H9 (cell line): ENCODE measurements around the gene WDR37. TPM values are rescaled to one million over a fixed set of nuclear protein-coding genes. Genes with fewer than 3 reads are reported as not detected.

Experiments
- DNase-seq: peaks from one replicate; pipeline ENCODE4 v3.0.0-alpha.2; 2017
- H2AFZ ChIP-seq: one replicate; pipeline ENCODE4 v1.6.1; 2013; ENCODE audit warnings: mild to moderate bottlenecking, low read length, control low read depth, moderate library complexity
- H2AK5ac ChIP-seq: 2 replicates; pipeline ENCODE4 v1.6.1; 2013; ENCODE audit warnings: low read length, control low read depth, mixed read lengths; ENCODE audit not compliant: insufficient read length
- H2BK120ac ChIP-seq: one replicate; pipeline ENCODE4 v1.6.1; 2013; ENCODE audit warnings: low read depth, mild to moderate bottlenecking, low read length, control low read depth, inconsistent platforms; ENCODE audit not compliant: poor library complexity, severe bottlenecking
- H2BK12ac ChIP-seq: 2 replicates; pipeline ENCODE4 v1.6.1; 2013; ENCODE audit warnings: low read length, control low read depth, mixed read lengths, low read depth; ENCODE audit not compliant: insufficient read length
- H2BK15ac ChIP-seq: 2 replicates; pipeline ENCODE4 v1.6.1; 2013; ENCODE audit warnings: low read depth, low read length, control low read depth
- H2BK20ac ChIP-seq: one replicate; pipeline ENCODE4 v1.6.1; 2013; ENCODE audit warnings: low read depth, mild to moderate bottlenecking, low read length, control low read depth, inconsistent platforms; ENCODE audit not compliant: poor library complexity, severe bottlenecking
- H2BK5ac ChIP-seq: 2 replicates; pipeline ENCODE4 v1.6.1; 2013; ENCODE audit warnings: low read length, control low read depth, mixed read lengths; ENCODE audit not compliant: insufficient read length
- H3K14ac ChIP-seq: 2 replicates; pipeline ENCODE4 v1.6.1; 2013; ENCODE audit warnings: low read length, control low read depth; ENCODE audit not compliant: insufficient read depth
- H3K18ac ChIP-seq: 2 replicates; pipeline ENCODE4 v1.6.1; 2013; ENCODE audit warnings: low read depth, mild to moderate bottlenecking, mixed read lengths, low read length, control low read depth; ENCODE audit not compliant: insufficient read length
- H3K23ac ChIP-seq: 2 replicates; pipeline ENCODE4 v1.6.1; 2013; ENCODE audit warnings: low read length, control low read depth, mixed read lengths, low read depth; ENCODE audit not compliant: insufficient read length
- H3K23me2 ChIP-seq: 2 replicates; pipeline ENCODE4 v1.6.1; 2013; ENCODE audit warnings: low read depth, mild to moderate bottlenecking, mixed read lengths, low read length, control low read depth; ENCODE audit not compliant: insufficient read length, poor library complexity, severe bottlenecking
- H3K27ac ChIP-seq: 2 replicates; pipeline ENCODE4 v1.5.1; 2013; ENCODE audit warnings: low read length, control low read depth, mixed read lengths, low read depth; ENCODE audit not compliant: insufficient read length
- H3K27me3 ChIP-seq: 2 replicates; pipeline ENCODE4 v1.6.1; 2013; ENCODE audit warnings: low read length, control low read depth, inconsistent platforms; ENCODE audit not compliant: insufficient read depth
- H3K4ac ChIP-seq: 2 replicates; pipeline ENCODE4 v1.6.1; 2013; ENCODE audit warnings: low read depth, mild to moderate bottlenecking, control low read depth, inconsistent platforms, low read length, moderate library complexity
- H3K4me1 ChIP-seq: 2 replicates; pipeline ENCODE4 v1.6.1; 2013; ENCODE audit warnings: low read length, control low read depth, inconsistent platforms; ENCODE audit not compliant: insufficient read depth
- H3K4me2 ChIP-seq: 2 replicates; pipeline ENCODE4 v1.6.1; 2013; ENCODE audit warnings: low read length, control low read depth, mixed read lengths; ENCODE audit not compliant: insufficient read length, insufficient read depth
- H3K56ac ChIP-seq: 2 replicates; pipeline ENCODE4 v1.6.1; 2013; ENCODE audit warnings: low read depth, mild to moderate bottlenecking, mixed read lengths, low read length, control low read depth; ENCODE audit not compliant: insufficient read length
- H3K79me1 ChIP-seq: 2 replicates; pipeline ENCODE4 v1.6.1; 2013; ENCODE audit warnings: low read depth, mild to moderate bottlenecking, moderate library complexity, low read length, control low read depth, inconsistent platforms; ENCODE audit not compliant: insufficient read depth, poor library complexity, severe bottlenecking
- H3K79me2 ChIP-seq: 2 replicates; pipeline ENCODE4 v1.6.1; 2013; ENCODE audit warnings: low read length, control low read depth, inconsistent platforms; ENCODE audit not compliant: insufficient read depth
- H3K9ac ChIP-seq: 2 replicates; pipeline ENCODE4 v1.6.1; 2013; ENCODE audit warnings: low read length, control low read depth, mixed read lengths; ENCODE audit not compliant: insufficient read length; ENCODE audit errors: extremely low read depth
- H3K9me3 ChIP-seq: one replicate; pipeline ENCODE4 v1.6.1; 2013; ENCODE audit warnings: low read depth, low read length, inconsistent platforms; ENCODE audit not compliant: control insufficient read depth
- H3T11ph ChIP-seq: one replicate; pipeline ENCODE4 v1.6.1; 2013; ENCODE audit warnings: mild to moderate bottlenecking, low read length, control low read depth, inconsistent platforms
- H4K20me1 ChIP-seq: one replicate; pipeline ENCODE4 v1.6.1; 2013; ENCODE audit not compliant: control insufficient read depth, insufficient read length, insufficient read depth
- H4K5ac ChIP-seq: 2 replicates; pipeline ENCODE4 v1.6.1; 2013; ENCODE audit warnings: low read depth, mild to moderate bottlenecking, mixed read lengths, low read length, control low read depth; ENCODE audit not compliant: insufficient read length
- H4K8ac ChIP-seq: replicated peaks from 2 replicates; pipeline ENCODE4 v1.6.1; 2013; ENCODE audit warnings: low read length, control low read depth, mixed read lengths, low read depth; ENCODE audit not compliant: insufficient read length
- H4K91ac ChIP-seq: 2 replicates; pipeline ENCODE4 v1.6.1; 2013; ENCODE audit warnings: low read depth, mild to moderate bottlenecking, moderate library complexity, mixed read lengths, low read length, control low read depth; ENCODE audit not compliant: insufficient read length
- H3K27ac Mint-ChIP-seq, 3 experiments: 2 replicates in 2 of 3; 3 replicates in 1 of 3; pipeline ENCODE4 v1.8.0; 2020 to 2021; ENCODE audit warnings: mixed read lengths in 3 of 3, mild to moderate bottlenecking in 1 of 3, moderate library complexity in 1 of 3
- H3K27me3 Mint-ChIP-seq: 2 replicates; pipeline ENCODE4 v1.8.0; 2021; ENCODE audit warnings: low read depth, mild to moderate bottlenecking, moderate library complexity, mixed read lengths
- H3K36me3 Mint-ChIP-seq, 3 experiments: 2 replicates in 2 of 3; 3 replicates in 1 of 3; pipeline ENCODE4 v1.8.0; 2020 to 2021; ENCODE audit warnings: low read depth in 3 of 3, mixed read lengths in 3 of 3; ENCODE audit not compliant: insufficient read depth in 1 of 3
- H3K4me1 Mint-ChIP-seq, 2 experiments: 2 replicates each; pipeline ENCODE4 v1.8.0; 2020; ENCODE audit warnings: mixed read lengths in 2 of 2
- H3K4me3 Mint-ChIP-seq, 2 experiments: 2 replicates in 1 of 2; 3 replicates in 1 of 2; pipeline ENCODE4 v1.8.0; 2020 to 2021; ENCODE audit warnings: mild to moderate bottlenecking in 2 of 2, mixed read lengths in 2 of 2, moderate library complexity in 1 of 2
- H3K9me3 Mint-ChIP-seq, 2 experiments: 2 replicates in 1 of 2; 3 replicates in 1 of 2; pipeline ENCODE4 v1.8.0; 2020; ENCODE audit warnings: mild to moderate bottlenecking in 2 of 2, mixed read lengths in 2 of 2, moderate library complexity in 1 of 2
- WGBS: extraction: QIAGEN DNeasy Blood & Tissue Kit; methylation state at CpG from one replicate; pipeline ENCODE4 v1.1.7; 2013; ENCODE audit warnings: missing lambda C conversion rate, low lambda C conversion rate, mixed read lengths; ENCODE audit not compliant: insufficient read length; ENCODE audit errors: extremely low coverage; 5-methylcytosine and 5-hydroxymethylcytosine counted together
- total RNA-seq: library from RNA; stranded (reverse); gene quantifications from 2 replicates; pipeline ENCODE4 v1.2.1, GENCODE V29; 2021
- TF ChIP-seq, protein P1 (sequence below): fragments of 200-600 bp; sonication (generic); conservative IDR thresholded peaks from 3 replicates; pipeline ENCODE4 v1.8.0; 2021; ENCODE audit warnings: antibody characterized with exemption, mild to moderate bottlenecking

The WDR37 gene
- total RNA-seq, 1 experiment from 2014 or later = 13.1 TPM

- H2AFZ ChIP-seq = no peak overlapping the region
- no peak overlapping the region for H3K23ac ChIP-seq
- no peaks in the 10 kb centered on the region for H3K23me2 ChIP-seq
- H4K8ac ChIP-seq = no peak overlapping the region
- no peak overlapping the region for H3T11ph ChIP-seq
- no peaks in the 10 kb centered on the region for H3K9me3 ChIP-seq
- no peak overlapping the region for H2BK120ac ChIP-seq
- no peaks in the 10 kb centered on the region for H3K4me1 ChIP-seq
- TF ChIP-seq, protein P1, sequence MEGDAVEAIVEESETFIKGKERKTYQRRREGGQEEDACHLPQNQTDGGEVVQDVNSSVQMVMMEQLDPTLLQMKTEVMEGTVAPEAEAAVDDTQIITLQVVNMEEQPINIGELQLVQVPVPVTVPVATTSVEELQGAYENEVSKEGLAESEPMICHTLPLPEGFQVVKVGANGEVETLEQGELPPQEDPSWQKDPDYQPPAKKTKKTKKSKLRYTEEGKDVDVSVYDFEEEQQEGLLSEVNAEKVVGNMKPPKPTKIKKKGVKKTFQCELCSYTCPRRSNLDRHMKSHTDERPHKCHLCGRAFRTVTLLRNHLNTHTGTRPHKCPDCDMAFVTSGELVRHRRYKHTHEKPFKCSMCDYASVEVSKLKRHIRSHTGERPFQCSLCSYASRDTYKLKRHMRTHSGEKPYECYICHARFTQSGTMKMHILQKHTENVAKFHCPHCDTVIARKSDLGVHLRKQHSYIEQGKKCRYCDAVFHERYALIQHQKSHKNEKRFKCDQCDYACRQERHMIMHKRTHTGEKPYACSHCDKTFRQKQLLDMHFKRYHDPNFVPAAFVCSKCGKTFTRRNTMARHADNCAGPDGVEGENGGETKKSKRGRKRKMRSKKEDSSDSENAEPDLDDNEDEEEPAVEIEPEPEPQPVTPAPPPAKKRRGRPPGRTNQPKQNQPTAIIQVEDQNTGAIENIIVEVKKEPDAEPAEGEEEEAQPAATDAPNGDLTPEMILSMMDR = no peak
- no peak overlapping the region for H2AK5ac ChIP-seq
- H3K27ac Mint-ChIP-seq = no peak overlapping the region; a peak in 2 of 7 replicates
- H2BK20ac ChIP-seq = no peak overlapping the region
- no peak overlapping the region for H4K91ac ChIP-seq
- H3K9me3 Mint-ChIP-seq = no peaks in the 10 kb centered on the region; a peak in 1 of 5 replicates
- H3K14ac ChIP-seq = no peak overlapping the region
- no peak for DNase-seq
- no CpG with 5 or more reads among the region's 8 CpGs for WGBS
- H4K5ac ChIP-seq = no peak overlapping the region
- no peak overlapping the region for H2BK12ac ChIP-seq
- H3K56ac ChIP-seq = no peak overlapping the region
- no peaks in the 10 kb centered on the region for H3K79me1 ChIP-seq
- no peaks in the 10 kb centered on the region for H3K79me2 ChIP-seq
- H2BK5ac ChIP-seq = no peak overlapping the region
- no peak overlapping the region for H3K4ac ChIP-seq
- H3K4me3 Mint-ChIP-seq = no peak overlapping the region
- H3K36me3 Mint-ChIP-seq = peaks cover 12 to 41% (median 35%) of the 10 kb centered on the region in 3 experiments
- no peaks in the 10 kb centered on the region for H3K27me3 ChIP-seq
- no peaks in the 10 kb centered on the region for H4K20me1 ChIP-seq
- no peak overlapping the region for H3K27ac ChIP-seq
- H3K9ac ChIP-seq = no peak overlapping the region
- no peak overlapping the region for H3K18ac ChIP-seq
- no peak overlapping the region for H3K4me2 ChIP-seq
- H3K27me3 Mint-ChIP-seq = no peaks in the 10 kb centered on the region
- peaks cover 6 to 7% of the 10 kb centered on the region in 2 experiments for H3K4me1 Mint-ChIP-seq
- H2BK15ac ChIP-seq = no peak overlapping the region
These were observed 62.8 kb downstream of the WDR37 start for GRCh38 chr10:1119027-1119426.
